T-helper 17 cell (primary cell): Measurements from ENCODE around the gene HLA-DOA. TPM values are rescaled to one million over a fixed set of nuclear protein-coding genes. Genes with fewer than 3 reads are reported as not detected.
A peak's percentile ranks its signal among the peaks of the same experiment; 100 is the strongest.

Experiments
- ATAC-seq: fragments of 150-1000 bp; cut with Tn5 transposase; 2 replicates; pipeline ENCODE4 v1.10.0; 2021; ENCODE audit warnings: mild to moderate bottlenecking, moderate library complexity
- DNase-seq, 3 donors: peaks; one replicate each; pipeline versions ENCODE4 v3.0.0 to v3.0.0-alpha.2; 2020 to 2021
- H3K9me3 ChIP-seq: one replicate; pipeline ENCODE4 v1.7.0; 2013; ENCODE audit warnings: low read length, mild to moderate bottlenecking; ENCODE audit not compliant: control insufficient read depth, poor library complexity, severe bottlenecking
- H3K27ac Mint-ChIP-seq: one replicate; pipeline ENCODE4 v1.8.0; 2022; ENCODE audit warnings: mild to moderate bottlenecking, moderate library complexity, mixed read lengths
- H3K27me3 Mint-ChIP-seq: one replicate; pipeline ENCODE4 v1.8.0; 2022; ENCODE audit warnings: mixed read lengths
- H3K36me3 Mint-ChIP-seq: one replicate; pipeline ENCODE4 v1.8.0; 2022; ENCODE audit warnings: low read depth, mixed read lengths
- H3K4me1 Mint-ChIP-seq: one replicate; pipeline ENCODE4 v1.8.0; 2022; ENCODE audit warnings: mild to moderate bottlenecking, mixed read lengths
- H3K4me3 Mint-ChIP-seq: one replicate; pipeline ENCODE4 v1.8.0; 2022; ENCODE audit warnings: mild to moderate bottlenecking, moderate library complexity, mixed read lengths
- total RNA-seq, 4 donors: library from RNA in 2 of 4; stranded (reverse) in 2 of 4; gene quantifications; one replicate each; pipeline ENCODE4 v1.2.3 and lab custom pipeline; 2022 to 2026

Gene HLA-DOA
- total RNA-seq, 2 donors from 2014 or later: 2.6 to 5.1 TPM

DNA sequence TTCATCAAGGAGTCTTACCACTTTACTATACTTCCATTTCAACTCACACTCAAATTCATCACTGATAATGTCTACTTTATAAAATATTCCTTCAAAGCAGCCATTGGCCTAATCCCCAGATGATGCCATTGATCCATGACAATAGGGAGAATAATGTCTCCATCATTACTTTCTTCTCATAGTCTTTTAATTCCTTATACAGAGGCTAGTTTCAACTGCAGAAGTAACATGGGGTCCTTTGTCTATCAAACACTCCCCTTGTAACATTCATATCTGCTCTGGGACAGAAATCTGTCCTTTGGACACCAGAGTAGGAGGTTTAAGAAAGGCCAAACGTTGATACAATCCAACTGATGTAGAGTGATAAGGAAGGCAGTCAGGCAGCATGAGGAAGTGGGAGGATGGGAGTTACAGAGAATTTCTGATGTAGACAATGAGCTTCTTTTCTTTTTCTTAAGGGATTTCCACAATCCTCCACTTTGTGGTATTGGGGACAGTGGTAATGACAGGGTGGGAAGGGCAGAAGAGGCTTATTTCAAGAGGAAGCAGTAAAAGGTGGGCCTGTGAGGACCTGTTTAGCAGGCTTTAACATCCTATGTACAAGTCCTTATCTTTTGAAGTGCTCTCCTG, 18.9 kb upstream of the HLA-DOA start:
- no peak for DNase-seq
- Mint-ChIP-seq H3K27me3 (peaks cover 16% of the 10 kb centered on the region), H3K4me3 (no peak overlapping the region), H3K27ac (peak overlapping the region; percentile 89), H3K4me1 (peaks cover 9% of the 10 kb centered on the region), H3K36me3 (no peaks in the 10 kb centered on the region)
- ATAC-seq: no peak
- no peaks in the 10 kb centered on the region for H3K9me3 ChIP-seq

DNA sequence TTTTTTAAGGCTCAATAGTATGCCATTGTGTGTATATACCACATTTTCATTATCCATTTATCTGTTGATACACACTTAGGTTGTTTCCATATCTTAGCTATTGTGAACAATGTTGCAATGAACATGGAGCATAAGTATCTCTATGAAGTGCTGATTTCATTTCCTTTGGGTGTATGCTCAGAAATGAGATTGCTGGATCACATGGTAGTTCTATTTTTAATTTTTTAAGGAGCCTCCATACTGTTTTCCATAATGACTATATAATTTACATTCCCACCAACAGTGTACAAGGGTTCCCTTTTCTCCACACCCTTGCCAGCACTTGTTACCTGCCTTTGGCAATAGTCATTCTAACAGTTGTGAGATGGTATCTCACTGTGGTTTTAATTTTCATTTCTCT, 15.1 kb upstream of the HLA-DOA start:
- H3K9me3 ChIP-seq: no peaks in the 10 kb centered on the region
- Mint-ChIP-seq H3K4me1 (peaks cover 14% of the 10 kb centered on the region), H3K27me3 (peaks cover 5% of the 10 kb centered on the region), H3K27ac (no peak overlapping the region), H3K36me3 (peaks cover 2% of the 10 kb centered on the region), H3K4me3 (no peak overlapping the region)
- DNase-seq (no peak), ATAC-seq (no peak)

DNA sequence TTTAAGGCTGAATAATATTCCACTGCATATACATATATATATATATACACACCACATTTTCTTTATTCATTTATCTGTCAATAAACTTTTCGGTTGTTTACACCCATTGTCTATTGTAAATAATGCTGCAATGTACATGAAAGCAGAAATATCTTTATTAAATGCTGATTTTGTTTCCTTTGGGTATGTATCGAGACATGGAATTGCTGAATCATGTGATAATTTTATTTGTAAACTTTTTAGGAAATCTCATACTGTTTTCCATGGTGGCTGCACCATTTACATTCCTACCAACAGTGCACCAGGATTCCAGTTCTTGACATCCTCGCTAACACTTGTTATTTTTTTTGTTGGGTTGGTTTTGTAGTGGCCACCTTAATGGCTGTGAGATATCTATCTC, 14.1 kb upstream of the HLA-DOA start:
- ATAC-seq (no peak), DNase-seq (no peak)
- no peaks in the 10 kb centered on the region for H3K9me3 ChIP-seq
- H3K4me3 Mint-ChIP-seq: no peak overlapping the region
- peaks cover 2% of the 10 kb centered on the region for H3K36me3 Mint-ChIP-seq
- no peaks in the 10 kb centered on the region for H3K27me3 Mint-ChIP-seq
- H3K4me1 Mint-ChIP-seq: peaks cover 17% of the 10 kb centered on the region
- no peak overlapping the region for H3K27ac Mint-ChIP-seq

DNA sequence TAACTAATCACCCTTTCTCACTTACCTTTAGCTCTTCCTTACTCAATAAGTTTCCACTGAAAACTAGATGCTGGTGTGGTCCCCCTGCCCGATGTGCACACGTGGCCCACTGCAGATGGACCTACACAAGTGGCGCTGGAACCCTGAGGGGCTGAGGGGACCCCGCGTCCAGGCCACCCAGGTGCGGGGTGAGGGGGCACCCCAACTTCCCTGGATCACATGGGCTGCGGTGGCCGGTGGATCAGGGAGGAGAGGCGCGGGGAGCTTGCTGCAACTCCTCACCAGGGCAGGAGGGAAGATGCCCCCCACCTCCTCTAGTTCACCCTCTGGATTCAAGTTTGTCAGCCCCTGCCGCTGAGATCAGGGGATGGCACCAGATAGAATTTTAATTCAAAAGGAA, 12.5 kb upstream of the HLA-DOA start:
- DNase-seq (no peak), ATAC-seq (no peak)
- no peak overlapping the region for H3K27ac Mint-ChIP-seq
- H3K4me1 Mint-ChIP-seq: peaks cover 30% of the 10 kb centered on the region
- no peaks in the 10 kb centered on the region for H3K9me3 ChIP-seq
- no peaks in the 10 kb centered on the region for H3K27me3 Mint-ChIP-seq
- H3K4me3 Mint-ChIP-seq: no peak overlapping the region
- peaks cover 7% of the 10 kb centered on the region for H3K36me3 Mint-ChIP-seq

DNA sequence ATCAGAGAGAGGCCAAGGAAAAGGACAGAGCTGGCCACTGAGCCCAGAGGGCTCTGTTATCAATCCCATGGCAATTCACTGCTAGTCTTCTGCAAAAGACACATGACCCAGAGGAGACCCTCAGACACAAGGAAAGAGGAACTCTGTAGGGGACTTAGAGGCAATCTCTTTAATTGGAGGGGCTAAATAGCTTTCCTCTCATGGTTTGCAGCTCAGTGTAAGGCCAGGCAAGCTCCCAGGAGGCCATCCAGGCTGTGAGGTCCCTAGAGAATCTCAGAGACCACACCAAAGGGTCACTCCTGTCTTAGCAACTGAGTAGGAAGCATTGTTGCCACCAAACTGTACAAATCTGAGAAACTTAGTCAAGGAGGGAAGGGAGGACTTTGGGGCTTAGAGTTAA, 10.0 kb upstream of the HLA-DOA start:
- peaks cover 35% of the 10 kb centered on the region for H3K4me1 Mint-ChIP-seq
- DNase-seq (no peak), ATAC-seq (no peak)
- H3K27me3 Mint-ChIP-seq: peaks cover 12% of the 10 kb centered on the region
- H3K4me3 Mint-ChIP-seq: peak overlapping the region; percentile 81
- peak overlapping the region; percentile 92 for H3K27ac Mint-ChIP-seq
- H3K9me3 ChIP-seq: no peaks in the 10 kb centered on the region
- H3K36me3 Mint-ChIP-seq: peaks cover 7% of the 10 kb centered on the region

DNA sequence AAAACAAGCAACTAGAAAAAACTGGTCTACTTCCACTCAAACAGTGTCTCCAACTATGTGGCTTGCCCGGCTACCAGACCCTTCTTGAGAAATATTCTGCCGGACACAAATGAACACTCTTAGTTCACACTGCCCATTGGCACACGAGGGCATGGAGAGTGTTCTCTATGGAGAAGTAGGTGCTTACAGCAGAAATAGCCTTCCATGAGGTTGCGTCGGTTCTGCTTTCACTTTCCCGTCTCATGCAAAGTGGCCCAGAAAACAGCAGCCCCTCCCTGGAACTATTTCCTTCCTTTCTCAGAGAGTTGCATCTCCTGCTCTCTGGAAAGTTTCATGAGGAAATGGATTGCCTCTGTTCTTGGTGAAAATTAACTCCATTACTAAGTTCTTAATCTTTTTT, 9.5 kb upstream of the HLA-DOA start:
- peaks cover 12% of the 10 kb centered on the region for H3K27me3 Mint-ChIP-seq
- DNase-seq: no peak
- H3K9me3 ChIP-seq: no peaks in the 10 kb centered on the region
- peaks cover 7% of the 10 kb centered on the region for H3K36me3 Mint-ChIP-seq
- H3K4me3 Mint-ChIP-seq: peak overlapping the region; percentile 81
- H3K27ac Mint-ChIP-seq: peak overlapping the region; percentile 92
- H3K4me1 Mint-ChIP-seq: peaks cover 35% of the 10 kb centered on the region
- peak; percentile 86 for ATAC-seq

DNA sequence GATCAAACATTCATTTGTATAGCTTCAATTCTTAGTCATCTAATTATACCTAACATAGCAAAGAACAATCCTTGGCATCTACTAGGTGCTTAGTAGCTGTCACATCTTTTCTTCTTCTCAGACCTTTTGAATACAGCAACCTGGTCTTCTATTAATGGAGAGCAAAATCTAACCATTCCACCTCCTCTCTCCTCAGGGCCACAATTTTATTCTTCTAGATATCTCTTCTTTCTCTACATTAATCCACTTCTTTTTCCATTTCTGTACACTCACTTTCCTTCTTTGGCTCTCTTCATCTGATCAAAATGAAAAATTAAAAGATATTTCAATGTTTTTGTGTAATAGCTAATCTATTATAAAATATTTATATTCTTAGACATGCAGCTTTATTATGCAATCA, 9.0 kb upstream of the HLA-DOA start:
- DNase-seq (no peak), ATAC-seq (no peak)
- H3K9me3 ChIP-seq: no peaks in the 10 kb centered on the region
- H3K27ac Mint-ChIP-seq: peak overlapping the region; percentile 92
- peaks cover 35% of the 10 kb centered on the region for H3K4me1 Mint-ChIP-seq
- peak overlapping the region; percentile 81 for H3K4me3 Mint-ChIP-seq
- H3K36me3 Mint-ChIP-seq: peaks cover 7% of the 10 kb centered on the region
- H3K27me3 Mint-ChIP-seq: peaks cover 15% of the 10 kb centered on the region

DNA sequence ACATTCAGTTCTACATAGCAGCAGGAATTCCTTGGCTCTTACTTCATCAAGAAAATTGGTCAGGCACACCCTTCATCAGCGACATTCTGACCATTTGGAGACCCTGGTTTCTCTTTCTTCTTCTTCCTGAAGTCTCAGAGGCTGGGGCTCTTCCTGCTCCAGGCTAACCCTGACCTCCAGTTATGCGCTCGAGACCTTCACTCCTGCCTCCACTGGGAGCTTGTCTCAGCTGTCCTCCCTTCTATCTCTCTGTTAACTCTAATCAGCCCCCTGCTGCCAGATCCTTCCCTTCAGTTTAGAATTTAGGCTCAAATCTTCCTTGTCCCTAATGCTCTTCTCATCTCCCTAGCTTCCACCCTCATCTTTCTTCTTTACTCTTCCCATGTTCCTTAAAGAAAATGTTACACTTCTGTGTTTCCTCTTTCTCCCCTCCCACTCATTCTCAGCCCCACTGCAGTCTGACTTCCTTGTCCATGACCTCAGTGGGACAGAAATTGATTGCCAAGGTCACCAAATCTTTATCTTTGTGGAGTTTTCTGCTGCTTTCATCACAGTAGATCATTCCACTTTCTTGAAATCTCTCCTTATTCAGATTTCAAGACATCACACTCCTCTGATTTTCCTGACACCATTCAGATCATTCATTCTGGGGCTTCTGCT, 8.4 kb upstream of the HLA-DOA start:
- DNase-seq (no peak), ATAC-seq (no peak)
- no peaks in the 10 kb centered on the region for H3K9me3 ChIP-seq

DNA sequence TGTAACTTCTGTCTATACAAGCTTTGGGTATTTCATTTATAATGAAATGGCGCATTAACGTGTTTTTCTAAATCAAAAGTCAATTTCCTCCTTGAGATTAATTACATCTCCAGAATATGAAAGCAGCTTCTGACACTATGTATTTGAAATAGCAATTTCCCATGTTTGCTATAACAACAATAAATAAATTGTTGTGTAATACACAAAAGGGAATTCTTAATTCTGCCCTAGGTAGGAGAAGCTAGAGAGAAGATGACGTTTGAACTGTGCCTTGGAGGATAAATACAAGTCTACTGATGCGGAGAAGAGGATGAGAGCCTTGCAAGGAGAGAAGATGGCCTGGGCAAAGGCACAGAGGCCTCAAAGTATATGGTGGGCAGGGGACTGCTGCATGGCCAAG, 7.6 kb upstream of the HLA-DOA start:
- Mint-ChIP-seq H3K36me3 (peaks cover 7% of the 10 kb centered on the region), H3K4me3 (no peak overlapping the region), H3K27ac (no peak overlapping the region), H3K4me1 (peaks cover 35% of the 10 kb centered on the region), H3K27me3 (peaks cover 26% of the 10 kb centered on the region)
- DNase-seq (no peak), ATAC-seq (no peak)
- H3K9me3 ChIP-seq: no peaks in the 10 kb centered on the region

More for the DNA sequence above, 8.4 kb upstream of the HLA-DOA start:
- Mint-ChIP-seq H3K4me3 (peak overlapping the region; percentile 75), H3K27ac (peak overlapping the region; percentile 92), H3K4me1 (peaks cover 35% of the 10 kb centered on the region), H3K27me3 (peaks cover 21% of the 10 kb centered on the region), H3K36me3 (peaks cover 7% of the 10 kb centered on the region)

DNA sequence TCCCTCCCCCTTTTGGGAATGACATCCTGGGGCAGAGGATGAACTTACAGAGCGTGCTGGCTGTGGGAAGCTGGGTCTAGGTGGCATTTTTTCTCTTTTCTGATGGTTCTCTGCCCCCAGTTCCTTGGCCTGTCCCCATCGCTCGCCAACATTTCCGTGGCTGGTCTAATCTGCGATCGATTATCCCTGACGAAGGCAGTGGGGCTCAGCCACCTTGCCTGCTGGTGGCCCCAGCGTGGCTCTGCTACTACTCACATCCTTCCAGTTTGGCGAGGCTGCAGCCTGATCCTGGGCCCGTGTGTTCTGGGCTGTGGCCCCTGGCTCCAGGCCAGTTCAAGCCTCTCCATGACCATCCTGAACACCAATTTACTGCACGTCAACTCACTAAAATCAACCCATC, 6.4 kb upstream of the HLA-DOA start:
- ATAC-seq: no peak
- H3K4me1 Mint-ChIP-seq: peaks cover 37% of the 10 kb centered on the region
- DNase-seq: no peak
- no peaks in the 10 kb centered on the region for H3K9me3 ChIP-seq
- peaks cover 34% of the 10 kb centered on the region for H3K27me3 Mint-ChIP-seq
- no peak overlapping the region for H3K4me3 Mint-ChIP-seq
- no peak overlapping the region for H3K27ac Mint-ChIP-seq
- H3K36me3 Mint-ChIP-seq: peaks cover 7% of the 10 kb centered on the region

DNA sequence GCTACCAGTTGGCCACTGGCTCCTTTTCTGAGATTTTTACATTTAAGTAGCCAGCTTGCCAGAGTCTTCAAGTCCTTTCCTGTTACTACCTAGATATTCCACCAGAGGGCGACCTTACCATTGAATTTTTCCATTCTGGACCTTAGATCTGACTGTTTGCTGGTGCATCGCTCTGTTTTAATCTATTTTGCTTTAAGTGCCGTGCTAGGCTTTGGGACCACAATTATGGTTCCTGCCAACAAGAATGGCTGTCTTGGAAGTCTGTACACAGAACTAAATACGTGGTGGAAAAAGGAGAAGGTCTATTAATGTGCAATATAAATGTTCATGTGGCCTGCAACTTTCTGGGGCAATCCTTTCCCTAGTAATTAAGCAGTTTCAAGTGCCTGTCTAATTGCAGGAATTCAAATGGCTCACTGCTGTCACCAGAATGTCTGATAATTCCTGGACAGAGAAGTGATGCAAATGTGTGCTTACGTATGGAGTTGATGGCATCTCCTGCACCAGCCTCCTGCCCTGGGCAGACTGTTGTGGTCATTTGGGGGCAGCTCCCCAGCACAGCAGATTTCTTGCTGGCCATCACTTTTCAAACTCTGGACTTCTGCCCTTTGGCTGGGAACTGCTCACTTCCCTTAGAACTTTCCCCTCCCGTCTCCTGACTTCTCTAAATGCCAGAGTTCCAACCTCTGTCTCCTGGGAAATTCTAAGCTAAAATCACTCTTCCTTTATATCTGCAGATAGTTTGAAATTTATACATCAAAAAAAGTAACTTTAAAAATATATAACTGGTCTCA, 5.6 kb upstream of the HLA-DOA start:
- ATAC-seq (peak; percentile 70), DNase-seq (peak in 1 of 3 donors; percentile 42)
- Mint-ChIP-seq H3K4me3 (no peak overlapping the region), H3K27ac (no peak overlapping the region), H3K4me1 (peaks cover 34% of the 10 kb centered on the region), H3K27me3 (peaks cover 34% of the 10 kb centered on the region), H3K36me3 (peaks cover 6% of the 10 kb centered on the region)
- no peaks in the 10 kb centered on the region for H3K9me3 ChIP-seq

DNA sequence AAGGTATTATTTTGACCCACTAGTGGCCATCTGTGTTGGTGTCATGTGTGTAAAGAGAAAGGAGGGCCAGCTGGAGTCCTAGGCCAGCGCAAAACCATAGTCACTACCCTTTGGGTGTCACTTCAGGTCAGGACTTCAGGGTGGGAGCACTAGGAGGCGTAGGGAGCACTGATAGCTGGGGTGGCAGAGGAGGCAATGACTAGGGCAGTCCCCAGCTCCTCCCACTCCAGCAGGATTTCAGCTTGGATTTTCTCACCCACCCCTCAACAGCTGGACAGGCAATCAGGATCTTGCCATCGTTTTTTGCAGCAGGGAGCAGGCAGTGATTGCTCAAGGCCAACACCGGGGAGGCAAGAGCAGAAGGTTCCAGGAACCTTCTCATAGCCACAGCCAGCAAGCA, 4.2 kb upstream of the HLA-DOA start:
- H3K4me3 Mint-ChIP-seq: no peak overlapping the region
- ATAC-seq (no peak), DNase-seq (no peak)
- H3K27ac Mint-ChIP-seq: no peak overlapping the region
- H3K9me3 ChIP-seq: no peaks in the 10 kb centered on the region
- peaks cover 27% of the 10 kb centered on the region for H3K4me1 Mint-ChIP-seq
- H3K36me3 Mint-ChIP-seq: peaks cover 5% of the 10 kb centered on the region
- peaks cover 45% of the 10 kb centered on the region for H3K27me3 Mint-ChIP-seq

DNA sequence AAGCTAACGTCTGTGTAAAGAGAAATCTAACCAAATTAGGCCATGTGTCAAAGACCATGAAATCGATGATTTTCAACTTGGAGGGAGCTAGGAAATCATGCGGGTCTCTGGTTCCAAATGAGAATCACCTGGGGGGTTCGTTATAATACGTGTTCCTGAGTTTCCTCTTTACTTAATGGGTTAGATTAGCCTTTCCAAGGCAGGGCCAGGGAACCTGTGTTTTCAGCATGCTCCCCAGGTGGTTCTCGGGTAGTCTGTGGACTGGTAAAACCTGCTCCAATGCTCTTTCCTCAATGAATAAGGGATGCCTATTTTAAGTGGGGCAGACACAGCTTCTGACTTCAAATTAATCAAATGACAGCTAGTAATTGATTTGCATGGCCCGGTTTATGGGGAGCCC, 965 bp upstream of the HLA-DOA start:
- no peak overlapping the region for H3K4me3 Mint-ChIP-seq
- ATAC-seq (no peak), DNase-seq (no peak)
- H3K27ac Mint-ChIP-seq: no peak overlapping the region
- H3K4me1 Mint-ChIP-seq: peaks cover 20% of the 10 kb centered on the region
- H3K9me3 ChIP-seq: no peaks in the 10 kb centered on the region
- no peaks in the 10 kb centered on the region for H3K36me3 Mint-ChIP-seq
- H3K27me3 Mint-ChIP-seq: peaks cover 55% of the 10 kb centered on the region
